Endodermal cell (in vitro differentiated cells): ENCODE data around the gene EFNA5. TPM values are rescaled to one million over a fixed set of nuclear protein-coding genes. Genes with fewer than 3 reads are reported as not detected.

Experiments
- DNase-seq: peaks from one replicate; pipeline ENCODE4 v3.0.0-alpha.2; 2017
- H3K27ac ChIP-seq: 2 replicates; pipeline ENCODE4 v1.5.1; 2013; ENCODE audit warnings: mild to moderate bottlenecking, low read depth, low read length, moderate library complexity
- H3K27me3 ChIP-seq: 2 replicates; pipeline ENCODE4 v1.6.1; 2013; ENCODE audit warnings: mild to moderate bottlenecking, low read length, moderate library complexity; ENCODE audit not compliant: insufficient read depth, control insufficient read depth, poor library complexity, severe bottlenecking
- H3K36me3 ChIP-seq: 2 replicates; pipeline ENCODE4 v1.7.0; 2013; ENCODE audit warnings: mild to moderate bottlenecking, low read length, moderate library complexity; ENCODE audit not compliant: control insufficient read depth, insufficient read depth
- H3K4me1 ChIP-seq: one replicate; pipeline ENCODE4 v1.7.0; 2013; ENCODE audit warnings: low read length; ENCODE audit not compliant: control insufficient read depth, insufficient read depth
- H3K4me3 ChIP-seq: 2 replicates; pipeline ENCODE4 v1.5.1; 2013; ENCODE audit warnings: mild to moderate bottlenecking, low read length, moderate library complexity
- H3K9ac ChIP-seq: 2 replicates; pipeline ENCODE4 v1.6.1; 2013; ENCODE audit warnings: mild to moderate bottlenecking, low read length, moderate library complexity; ENCODE audit not compliant: poor library complexity, severe bottlenecking; ENCODE audit errors: extremely low read depth
- H3K9me3 ChIP-seq: 2 replicates; pipeline ENCODE4 v1.6.1; 2013; ENCODE audit warnings: mild to moderate bottlenecking, low read length, moderate library complexity; ENCODE audit not compliant: control insufficient read depth
- H3K27ac Mint-ChIP-seq: 2 replicates; pipeline ENCODE4 v1.8.0; 2020; ENCODE audit warnings: mixed read lengths
- H3K27me3 Mint-ChIP-seq: 2 replicates; pipeline ENCODE4 v1.8.0; 2021; ENCODE audit warnings: mild to moderate bottlenecking, mixed read lengths; ENCODE audit not compliant: insufficient read depth
- H3K36me3 Mint-ChIP-seq: 2 replicates; pipeline ENCODE4 v1.8.0; 2020; ENCODE audit warnings: low read depth, mixed read lengths
- H3K4me1 Mint-ChIP-seq: 2 replicates; pipeline ENCODE4 v1.8.0; 2020; ENCODE audit warnings: mixed read lengths
- H3K4me3 Mint-ChIP-seq: 2 replicates; pipeline ENCODE4 v1.8.0; 2020; ENCODE audit warnings: mild to moderate bottlenecking, moderate library complexity, mixed read lengths
- H3K9me3 Mint-ChIP-seq: 2 replicates; pipeline ENCODE4 v1.8.0; 2020; ENCODE audit warnings: mild to moderate bottlenecking, mixed read lengths
- WGBS, 2 experiments: methylation state at CpG; one replicate each; pipeline versions ENCODE4 v1.1.5 to v1.1.7; 2013; ENCODE audit warnings: missing lambda C conversion rate in 2 of 2, mixed read lengths in 1 of 2; ENCODE audit not compliant: insufficient coverage in 1 of 2, insufficient read length in 1 of 2; 5-methylcytosine and 5-hydroxymethylcytosine counted together
- total RNA-seq, 2 donors: library from RNA; stranded (reverse); fragmentation: NEBNext Ultra II Directional in 1 of 2; extraction: Animal tissue kit (Norgen Biotek cat#: 25700) in 1 of 2; gene quantifications; 2 replicates in 1 of 2; 3 replicates in 1 of 2; pipeline ENCODE4 v1.2.1, GENCODE V29; 2021
- TF ChIP-seq, protein P1 (sequence below): fragments of 200-600 bp; sonication (generic); conservative IDR thresholded peaks from 2 replicates; pipeline ENCODE4 v1.5.0; 2021; ENCODE audit warnings: antibody characterized with exemption, mild to moderate bottlenecking

Gene EFNA5
- total RNA-seq, 2 donors from 2014 or later = 53.3 to 63.1 TPM

DNA sequence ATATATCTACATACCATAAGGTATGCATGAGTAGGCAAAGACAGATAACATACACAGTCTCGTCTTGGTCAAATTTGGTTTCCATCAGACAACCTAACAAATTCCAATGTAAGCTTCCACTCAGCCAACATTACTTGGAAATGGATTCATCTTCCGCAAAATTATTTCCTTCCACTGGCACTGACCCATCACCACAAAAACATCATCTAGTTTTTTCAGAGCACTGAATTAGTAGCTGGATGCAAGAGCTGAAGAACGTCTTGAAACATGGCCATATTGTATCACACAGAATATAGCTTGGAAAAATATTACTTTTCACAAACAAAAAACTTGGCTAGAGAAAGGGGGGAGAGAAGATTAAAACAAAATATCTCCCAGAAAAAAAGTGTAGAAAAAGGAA, 73.5 kb downstream of the EFNA5 start:
- Mint-ChIP-seq H3K4me1 (peaks cover 7% of the 10 kb centered on the region), H3K27ac (no peak overlapping the region), H3K9me3 (no peaks in the 10 kb centered on the region), H3K4me3 (no peak overlapping the region), H3K36me3 (peaks cover 2% of the 10 kb centered on the region), H3K27me3 (no peaks in the 10 kb centered on the region)
- H3K9me3 ChIP-seq = no peaks in the 10 kb centered on the region
- WGBS, 2 experiments = 95 to 100% methylated on average over 1 to 3 of the region's 3 CpGs
- TF ChIP-seq, protein P1, sequence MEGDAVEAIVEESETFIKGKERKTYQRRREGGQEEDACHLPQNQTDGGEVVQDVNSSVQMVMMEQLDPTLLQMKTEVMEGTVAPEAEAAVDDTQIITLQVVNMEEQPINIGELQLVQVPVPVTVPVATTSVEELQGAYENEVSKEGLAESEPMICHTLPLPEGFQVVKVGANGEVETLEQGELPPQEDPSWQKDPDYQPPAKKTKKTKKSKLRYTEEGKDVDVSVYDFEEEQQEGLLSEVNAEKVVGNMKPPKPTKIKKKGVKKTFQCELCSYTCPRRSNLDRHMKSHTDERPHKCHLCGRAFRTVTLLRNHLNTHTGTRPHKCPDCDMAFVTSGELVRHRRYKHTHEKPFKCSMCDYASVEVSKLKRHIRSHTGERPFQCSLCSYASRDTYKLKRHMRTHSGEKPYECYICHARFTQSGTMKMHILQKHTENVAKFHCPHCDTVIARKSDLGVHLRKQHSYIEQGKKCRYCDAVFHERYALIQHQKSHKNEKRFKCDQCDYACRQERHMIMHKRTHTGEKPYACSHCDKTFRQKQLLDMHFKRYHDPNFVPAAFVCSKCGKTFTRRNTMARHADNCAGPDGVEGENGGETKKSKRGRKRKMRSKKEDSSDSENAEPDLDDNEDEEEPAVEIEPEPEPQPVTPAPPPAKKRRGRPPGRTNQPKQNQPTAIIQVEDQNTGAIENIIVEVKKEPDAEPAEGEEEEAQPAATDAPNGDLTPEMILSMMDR = no peak
- no peaks in the 10 kb centered on the region for H3K4me1 ChIP-seq
- H3K27ac ChIP-seq = no peak overlapping the region
- H3K36me3 ChIP-seq = peaks cover 28% of the 10 kb centered on the region
- DNase-seq = no peak
- H3K4me3 ChIP-seq = no peak overlapping the region
- no peak overlapping the region for H3K9ac ChIP-seq
- no peaks in the 10 kb centered on the region for H3K27me3 ChIP-seq

- no peak for DNase-seq
- Mint-ChIP-seq H3K27ac (no peak overlapping the region), H3K4me3 (no peak overlapping the region), H3K36me3 (peaks cover 2% of the 10 kb centered on the region), H3K9me3 (no peaks in the 10 kb centered on the region), H3K27me3 (no peaks in the 10 kb centered on the region), H3K4me1 (peaks cover 7% of the 10 kb centered on the region)
- H3K9me3 ChIP-seq = no peaks in the 10 kb centered on the region
- H3K4me1 ChIP-seq = peaks cover 6% of the 10 kb centered on the region
- H3K36me3 ChIP-seq = peaks cover 22% of the 10 kb centered on the region
- WGBS, 2 experiments = 91 to 100% methylated on average over 1 to 4 of the region's 4 CpGs
- H3K4me3 ChIP-seq = no peak overlapping the region
- no peak overlapping the region for H3K9ac ChIP-seq
- H3K27me3 ChIP-seq = no peaks in the 10 kb centered on the region
- no peak overlapping the region for H3K27ac ChIP-seq
- TF ChIP-seq, protein P1 = no peak
Measured at GRCh38 chr5:107594253-107595045, 76.3 kb downstream of the EFNA5 start.

GRCh38 chr5:107593009-107593408, 77.7 kb downstream of the EFNA5 start:
- TF ChIP-seq, protein P1 = no peak
- H3K27ac Mint-ChIP-seq = no peak overlapping the region
- no peaks in the 10 kb centered on the region for H3K9me3 ChIP-seq
- WGBS, 2 experiments = 87 to 92% methylated on average over 3 of the region's 3 CpGs
- H3K27ac ChIP-seq = no peak overlapping the region
- H3K4me1 ChIP-seq = peaks cover 16% of the 10 kb centered on the region
- H3K27me3 Mint-ChIP-seq = no peaks in the 10 kb centered on the region
- no peak overlapping the region for H3K9ac ChIP-seq
- H3K4me1 Mint-ChIP-seq = peaks cover 21% of the 10 kb centered on the region
- H3K4me3 ChIP-seq = no peak overlapping the region
- DNase-seq = no peak
- H3K36me3 Mint-ChIP-seq = peaks cover 2% of the 10 kb centered on the region
- no peaks in the 10 kb centered on the region for H3K9me3 Mint-ChIP-seq
- no peak overlapping the region for H3K4me3 Mint-ChIP-seq
- peaks cover 15% of the 10 kb centered on the region for H3K36me3 ChIP-seq
- H3K27me3 ChIP-seq = no peaks in the 10 kb centered on the region
